ENCODE results near the gene AP2A1.

DNA sequence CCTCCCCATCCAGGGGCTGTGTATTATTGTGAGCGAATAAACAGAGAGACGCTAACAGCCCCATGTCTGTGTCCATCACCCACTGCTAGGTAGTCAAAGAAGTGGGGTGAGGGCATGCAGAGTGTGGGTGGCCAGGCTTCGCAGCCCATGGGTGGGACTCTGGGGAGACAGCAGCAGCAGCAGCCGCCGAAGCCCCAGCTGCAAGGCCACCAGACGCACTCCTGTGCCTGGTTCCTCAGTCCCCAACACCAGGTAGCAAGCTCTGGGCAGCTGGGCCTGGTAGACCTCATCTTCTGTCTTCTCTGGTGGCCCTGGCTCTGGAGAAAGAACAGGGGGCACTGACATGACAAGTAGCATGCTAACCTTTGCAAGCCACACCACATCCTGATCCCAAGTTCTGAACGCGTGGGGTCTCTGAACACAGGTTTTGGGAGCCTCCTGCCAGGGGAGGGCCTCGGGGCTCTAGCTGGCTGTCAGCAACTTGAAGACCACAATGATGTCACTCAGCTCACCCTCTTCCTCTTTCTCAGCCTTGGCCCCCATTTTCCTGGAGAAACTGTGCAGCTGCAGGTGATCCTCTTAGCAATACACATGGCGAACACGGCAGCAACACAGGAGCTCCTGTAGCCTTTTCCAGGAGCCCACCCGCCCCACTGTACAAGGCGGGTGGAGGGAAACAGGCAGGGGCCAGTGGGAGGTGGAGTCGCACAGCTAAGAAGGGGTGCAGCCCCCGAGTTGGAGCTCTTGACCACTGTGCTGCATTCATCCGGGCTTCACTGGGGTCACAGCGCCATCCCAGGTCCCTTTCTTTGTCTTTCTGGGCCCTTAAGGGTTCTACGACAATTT is 40.5 kb downstream of the AP2A1 start:
- no peak for TF ChIP-seq CTCF (conservative IDR thresholded peaks at IDR 0.05 in 1 of 2, IDR thresholded peaks at IDR 0.05 in 1 of 2; ENCODE audit: low read depth in 1 of 2, low read length in 2 of 2)
- TF ChIP-seq EZH2 (IDR thresholded peaks at IDR 0.05; ENCODE audit: low read length, missing control alignments) = no peak

All from fibroblast of lung (primary cell).